ENCODE data around the gene CEMIP. TPM values are rescaled to one million over a fixed set of nuclear protein-coding genes. Genes with fewer than 3 reads are reported as not detected.
A peak's percentile ranks its signal among the peaks of the same experiment; 100 is the strongest.
"Not testable (repeated sequence)": the region's sequence is repeated elsewhere in the genome, so short reads cannot be mapped to it uniquely, and the experiment has no call there.

Gene CEMIP
- total RNA-seq, 3 donors from 2014 or later = under 0.01 to 0.66 (median 0.59) TPM

- intact Hi-C loops (cut with DNase I; ENCODE audit: low total_unique reads) = no loop called here
- no peak for TF ChIP-seq CTCF (IDR thresholded peaks at IDR 0.05)
- TF ChIP-seq POLR2A (IDR thresholded peaks at IDR 0.05) = no peak
- TF ChIP-seq POLR2AphosphoS5 (IDR thresholded peaks at IDR 0.05) = no peak
- H3K9me3 ChIP-seq = no peaks in the 10 kb centered on the region
- no peaks in the 10 kb centered on the region for H3K36me3 ChIP-seq
- no peaks in the 10 kb centered on the region for H3K4me1 ChIP-seq
- no peak overlapping the region for H3K27ac ChIP-seq
- H3K4me3 ChIP-seq = no peak overlapping the region
- no peaks in the 10 kb centered on the region for H3K27me3 ChIP-seq
- no peak for DNase-seq (ENCODE audit: low spot score in 2 of 2)
Observed at GRCh38 chr15:80957976-80958375, 178.8 kb downstream of the CEMIP start.

- H3K4me1 ChIP-seq = no peaks in the 10 kb centered on the region
- no peaks in the 10 kb centered on the region for H3K9me3 ChIP-seq
- no peaks in the 10 kb centered on the region for H3K27me3 ChIP-seq
- intact Hi-C loops (cut with DNase I; ENCODE audit: low total_unique reads) = no loop called here
- no peaks in the 10 kb centered on the region for H3K36me3 ChIP-seq
- DNase-seq (ENCODE audit: low spot score in 2 of 2) = no peak
- H3K27ac ChIP-seq = no peak overlapping the region
- TF ChIP-seq POLR2A (IDR thresholded peaks at IDR 0.05) (no peak), POLR2AphosphoS5 (IDR thresholded peaks at IDR 0.05) (no peak), CTCF (IDR thresholded peaks at IDR 0.05) (no peak)
- no peak overlapping the region for H3K4me3 ChIP-seq
Observed at GRCh38 chr15:80958818-80959495, 179.8 kb downstream of the CEMIP start.

- intact Hi-C loops (cut with DNase I; ENCODE audit: low total_unique reads); DNase-seq (ENCODE audit: low spot score in 2 of 2); H3K4me3 ChIP-seq; H3K27ac ChIP-seq; H3K27me3 ChIP-seq; H3K4me1 ChIP-seq; H3K36me3 ChIP-seq; H3K9me3 ChIP-seq: not testable (repeated sequence)
Observed at GRCh38 chr15:80965454-80965853, 186.3 kb downstream of the CEMIP start.

- Histone ChIP-seq H3K36me3 (no peaks in the 10 kb centered on the region), H3K27ac (no peak overlapping the region), H3K4me1 (no peaks in the 10 kb centered on the region), H3K27me3 (no peaks in the 10 kb centered on the region), H3K9me3 (no peaks in the 10 kb centered on the region), H3K4me3 (no peak overlapping the region)
- intact Hi-C loops (cut with DNase I; ENCODE audit: low total_unique reads) = no loop called here
- no peak for DNase-seq (ENCODE audit: low spot score in 2 of 2)
- TF ChIP-seq POLR2AphosphoS5 (IDR thresholded peaks at IDR 0.05) = no peak
- TF ChIP-seq POLR2A (IDR thresholded peaks at IDR 0.05) = no peak
- TF ChIP-seq CTCF (IDR thresholded peaks at IDR 0.05) = no peak
Observed at GRCh38 chr15:80966431-80967197, 187.4 kb downstream of the CEMIP start.

GRCh38 chr15:80967451-80967850 lies 188.3 kb downstream of the CEMIP start:
- intact Hi-C loops (cut with DNase I; ENCODE audit: low total_unique reads) = no loop called here
- Histone ChIP-seq H3K4me3 (no peak overlapping the region), H3K27me3 (no peaks in the 10 kb centered on the region), H3K9me3 (no peaks in the 10 kb centered on the region), H3K27ac (no peak overlapping the region), H3K4me1 (no peaks in the 10 kb centered on the region), H3K36me3 (no peaks in the 10 kb centered on the region)
- TF ChIP-seq POLR2A (IDR thresholded peaks at IDR 0.05) (no peak), CTCF (IDR thresholded peaks at IDR 0.05) (no peak), POLR2AphosphoS5 (IDR thresholded peaks at IDR 0.05) (no peak)
- peak in 1 of 2 donors; percentile 76 for DNase-seq (ENCODE audit: low spot score in 2 of 2)

All from breast epithelium (tissue), 4 donors.